Tibial nerve (tissue), 4 donors: ENCODE data around the gene PRELP. TPM values are rescaled to one million over a fixed set of nuclear protein-coding genes. Genes with fewer than 3 reads are reported as not detected.

Experiments
- DNase-seq, 2 donors: peaks; one replicate each; pipeline ENCODE4 v3.0.0-alpha.2; 2019; ENCODE audit warnings: low spot score in 2 of 2
- H3K27ac ChIP-seq, 4 donors: fragments of 200-600 bp; sonication (generic) in 3 of 4; one replicate each; pipeline ENCODE4 v1.5.1; 2017 to 2019; ENCODE audit warnings: mild to moderate bottlenecking in 1 of 4
- H3K27me3 ChIP-seq, 2 donors: fragments of 200-600 bp; sonication (generic) in 1 of 2; one replicate each; pipeline versions ENCODE4 v1.5.1 to v1.6.0; 2017 to 2019
- H3K36me3 ChIP-seq, 3 donors: fragments of 200-600 bp; sonication (generic); one replicate each; pipeline ENCODE4 v1.5.1; 2018 to 2019
- H3K4me1 ChIP-seq, 4 donors: fragments of 200-600 bp; sonication (generic) in 3 of 4; one replicate each; pipeline ENCODE4 v1.5.1; 2017 to 2019
- H3K4me3 ChIP-seq, 4 donors: fragments of 200-600 bp; sonication (generic) in 3 of 4; one replicate each; pipeline ENCODE4 v1.5.1; 2017 to 2019; ENCODE audit warnings: mild to moderate bottlenecking in 1 of 4, moderate library complexity in 1 of 4
- H3K9me3 ChIP-seq, 4 donors: fragments of 200-600 bp; sonication (generic) in 3 of 4; one replicate each; pipeline ENCODE4 v1.5.1; 2017 to 2019
- CTCF ChIP-seq, 5 experiments: fragments of 200-600 bp in 3 of 5; fragments of 450-650 bp in 2 of 5; sonication (generic) in 3 of 5; IDR thresholded peaks; one replicate each; pipeline ENCODE4 v1.5.1; 2016 to 2019; ENCODE audit warnings: antibody characterized with exemption in 5 of 5, mild to moderate bottlenecking in 3 of 5, moderate library complexity in 2 of 5
- EP300 ChIP-seq, 2 donors: sonication (generic); formaldehyde crosslinking; IDR thresholded peaks; one replicate each; pipeline ENCODE4 v1.6.1; 2017; ENCODE audit warnings: antibody characterized with exemption in 2 of 2, mild to moderate bottlenecking in 1 of 2
- POLR2A ChIP-seq, 2 donors: fragments of 450-650 bp; IDR thresholded peaks; one replicate each; pipeline ENCODE4 v1.6.1; 2017; ENCODE audit warnings: antibody characterized with exemption in 2 of 2, mild to moderate bottlenecking in 2 of 2, moderate library complexity in 2 of 2
- WGBS, 2 donors: methylation state at CpG; one replicate each; pipeline ENCODE4 v1.1.5; 2018; 5-methylcytosine and 5-hydroxymethylcytosine counted together
- total RNA-seq, 4 donors: library from RNA; depleted of rRNA; stranded (reverse); fragments of >200 nt; gene quantifications; one replicate each; pipeline ENCODE4 v1.1.0, GENCODE V29; 2016

The PRELP gene
- 100 to 1,000 TPM; 108 to 291 (median 153) TPM for total RNA-seq

- H3K27me3 ChIP-seq = no peaks in the 10 kb centered on the region
- WGBS, 2 donors = 15 to 16% methylated on average over 8 of the region's 8 CpGs
- H3K4me3 ChIP-seq = peak within 1 kb of the TSS; percentile 38 to 60 (median 52)
- H3K27ac ChIP-seq = peak within 1 kb of the TSS; percentile 80 to 95 (median 83)
- H3K36me3 ChIP-seq = no peaks in the 10 kb centered on the region
- peak; percentile 70 to 88 for DNase-seq
- TF ChIP-seq EP300 (IDR thresholded peaks at IDR 0.05) = peak in 1 of 2 donors; percentile 98
- peak in 1 of 5 experiments; percentile 8 for TF ChIP-seq CTCF (IDR thresholded peaks at IDR 0.05)
- peak; percentile 19 to 82 for TF ChIP-seq POLR2A (IDR thresholded peaks at IDR 0.05)
- no peaks in the 10 kb centered on the region for H3K9me3 ChIP-seq
- H3K4me1 ChIP-seq = peaks cover 8 to 50% (median 14%) of the 10 kb centered on the region in 4 donors
Observed at GRCh38 chr1:203475012-203475981, at the start of gene PRELP. TSS of gene PRELP (plus strand) at chr1:203475806. CDS start at chr1:203483185, 7,379 bp downstream.

- no peak for DNase-seq
- H3K27me3 ChIP-seq = no peaks in the 10 kb centered on the region
- TF ChIP-seq CTCF (IDR thresholded peaks at IDR 0.05) = no peak
- no peak for TF ChIP-seq POLR2A (IDR thresholded peaks at IDR 0.05)
- no peak for TF ChIP-seq EP300 (IDR thresholded peaks at IDR 0.05)
- 74 to 79% methylated on average over 5 of the region's 5 CpGs for WGBS, 2 donors
- peak overlapping the region in 1 of 4 donors; percentile 43 for H3K27ac ChIP-seq
- H3K4me3 ChIP-seq = no peak overlapping the region
- H3K36me3 ChIP-seq = no peaks in the 10 kb centered on the region
- H3K4me1 ChIP-seq = peaks cover 0 to 5% (median 0%) of the 10 kb centered on the region in 4 donors
- H3K9me3 ChIP-seq = no peaks in the 10 kb centered on the region
Observed at GRCh38 chr1:203426366-203426765, 49.2 kb upstream of the PRELP start.

- no peaks in the 10 kb centered on the region for H3K27me3 ChIP-seq
- WGBS, 2 donors = 81% methylated on average over 2 of the region's 2 CpGs
- peaks cover 0 to 5% (median 0%) of the 10 kb centered on the region in 4 donors for H3K4me1 ChIP-seq
- no peak overlapping the region for H3K4me3 ChIP-seq
- no peaks in the 10 kb centered on the region for H3K36me3 ChIP-seq
- no peak for TF ChIP-seq CTCF (IDR thresholded peaks at IDR 0.05)
- no peak for TF ChIP-seq POLR2A (IDR thresholded peaks at IDR 0.05)
- no peak for TF ChIP-seq EP300 (IDR thresholded peaks at IDR 0.05)
- no peak for DNase-seq
- peak overlapping the region in 1 of 4 donors; percentile 43 for H3K27ac ChIP-seq
- H3K9me3 ChIP-seq = no peaks in the 10 kb centered on the region
Observed at GRCh38 chr1:203426870-203427269, 48.7 kb upstream of the PRELP start.

GRCh38 chr1:203427451-203427850 lies 48.2 kb upstream of the PRELP start:
- no peaks in the 10 kb centered on the region for H3K9me3 ChIP-seq
- peak overlapping the region in 1 of 4 donors; percentile 50 for H3K27ac ChIP-seq
- H3K27me3 ChIP-seq = no peaks in the 10 kb centered on the region
- WGBS, 2 donors = 69 to 74% methylated on average over 4 of the region's 4 CpGs
- no peak overlapping the region for H3K4me3 ChIP-seq
- TF ChIP-seq POLR2A (IDR thresholded peaks at IDR 0.05) (no peak), CTCF (IDR thresholded peaks at IDR 0.05) (no peak), EP300 (IDR thresholded peaks at IDR 0.05) (no peak)
- no peak for DNase-seq
- peaks cover 0 to 5% (median 0%) of the 10 kb centered on the region in 4 donors for H3K4me1 ChIP-seq
- H3K36me3 ChIP-seq = no peaks in the 10 kb centered on the region
